Liver (tissue), 9 donors: ENCODE measurements around the gene ERICH2. TPM values are rescaled to one million over a fixed set of nuclear protein-coding genes. Genes with fewer than 3 reads are reported as not detected.

ENCODE experiments used
- DNase-seq: peaks from one replicate; pipeline ENCODE4 v3.0.0-alpha.2; 2017; ENCODE audit warnings: low spot score
- H3K27ac ChIP-seq, 2 donors: one replicate each; pipeline ENCODE4 v1.7.0; 2013; ENCODE audit warnings: inconsistent platforms in 2 of 2, low read length in 2 of 2, control low read depth in 1 of 2, low read depth in 1 of 2, mild to moderate bottlenecking in 1 of 2
- H3K27me3 ChIP-seq, 4 donors: one replicate each; pipeline versions ENCODE4 v1.6.1 to v1.7.0; 2013; ENCODE audit warnings: low read length in 3 of 4, inconsistent platforms in 1 of 4, mild to moderate bottlenecking in 1 of 4, moderate library complexity in 1 of 4; ENCODE audit not compliant: control insufficient read depth in 4 of 4, insufficient read depth in 4 of 4
- H3K36me3 ChIP-seq, 4 donors: one replicate each; pipeline versions ENCODE4 v1.6.1 to v1.7.0; 2013; ENCODE audit warnings: low read length in 3 of 4, mild to moderate bottlenecking in 3 of 4, low read depth in 1 of 4, moderate library complexity in 1 of 4; ENCODE audit not compliant: control insufficient read depth in 4 of 4, insufficient read depth in 3 of 4
- H3K4me1 ChIP-seq, 4 donors: one replicate each; pipeline versions ENCODE4 v1.6.1 to v1.7.0; 2013; ENCODE audit warnings: low read length in 3 of 4, mild to moderate bottlenecking in 3 of 4, moderate library complexity in 1 of 4; ENCODE audit not compliant: control insufficient read depth in 4 of 4, insufficient read depth in 4 of 4
- H3K4me3 ChIP-seq, 3 donors: one replicate each; pipeline versions ENCODE4 v1.6.1 to v1.7.0; 2013; ENCODE audit warnings: low read length in 3 of 3, control low read depth in 1 of 3, low read depth in 1 of 3, mild to moderate bottlenecking in 1 of 3
- H3K9ac ChIP-seq, 2 donors: one replicate each; pipeline ENCODE4 v1.7.0; 2013; ENCODE audit warnings: low read length in 2 of 2, mild to moderate bottlenecking in 2 of 2, moderate library complexity in 2 of 2, control low read depth in 1 of 2, low read depth in 1 of 2
- H3K9me3 ChIP-seq, 4 donors: one replicate each; pipeline versions ENCODE4 v1.6.1 to v1.7.0; 2013; ENCODE audit warnings: low read length in 3 of 4; ENCODE audit not compliant: control insufficient read depth in 4 of 4
- EGR1 ChIP-seq, 2 donors: IDR thresholded peaks; 2 replicates each; pipeline ENCODE4 v1.6.1; 2016 to 2018; ENCODE audit warnings: antibody characterized with exemption in 2 of 2, low read depth in 2 of 2
- FOXA2 ChIP-seq: IDR thresholded peaks from 2 replicates; pipeline ENCODE4 v1.6.1; 2016; ENCODE audit warnings: antibody characterized with exemption
- GABPA ChIP-seq, 2 donors: IDR thresholded peaks in 1 of 2; conservative IDR thresholded peaks in 1 of 2; 2 replicates each; pipeline ENCODE4 v1.6.1; 2016; ENCODE audit warnings: antibody characterized with exemption in 2 of 2, mild to moderate bottlenecking in 1 of 2, moderate library complexity in 1 of 2
- HNF4A ChIP-seq, 2 donors: conservative IDR thresholded peaks; 2 replicates each; pipeline ENCODE4 v1.6.1; 2016; ENCODE audit warnings: antibody characterized with exemption in 2 of 2, mild to moderate bottlenecking in 2 of 2
- RAD21 ChIP-seq, 2 donors: IDR thresholded peaks; 2 replicates each; pipeline ENCODE4 v1.6.1; 2016; ENCODE audit warnings: antibody characterized with exemption in 2 of 2, mild to moderate bottlenecking in 2 of 2
- YY1 ChIP-seq: IDR thresholded peaks from 2 replicates; pipeline ENCODE4 v1.6.1; 2016; ENCODE audit warnings: antibody characterized with exemption, mild to moderate bottlenecking
- WGBS: extraction: QIAGEN DNeasy Blood & Tissue Kit; methylation state at CpG from one replicate; pipeline ENCODE4 v1.1.7; 2013; 5-methylcytosine and 5-hydroxymethylcytosine counted together
- polyA plus RNA-seq, 2 donors: library from polyadenylated mRNA; stranded (reverse) in 1 of 2; unstranded in 1 of 2; fragments of 200-250 nt in 1 of 2; fragments of >200 nt in 1 of 2; fragmentation: Nextera tagmentation in 1 of 2; extraction: Ambion mirVana in 1 of 2; gene quantifications; one replicate each; pipeline versions ENCODE4 v1.2.1 to v1.2.3, GENCODE V29; 2013 to 2015
- total RNA-seq, 2 donors: library from RNA; depleted of rRNA; stranded (reverse); fragments of >200 nt; gene quantifications; one replicate each; pipeline ENCODE4 v1.2.3, GENCODE V29; 2014
- TF ChIP-seq, protein P1 (sequence below): IDR thresholded peaks from 2 replicates; pipeline ENCODE4 v1.6.1; 2016; ENCODE audit warnings: antibody characterized with exemption, mild to moderate bottlenecking
- TF ChIP-seq, protein P2 (sequence below): IDR thresholded peaks from 2 replicates; pipeline ENCODE4 v1.6.1; 2016; ENCODE audit warnings: antibody characterized with exemption
- donor health status: healthy.
- donor health status: healthy.
- donor health status: healthy.
- donor health status: healthy.
- donor health status: healthy.

ERICH2 gene
- total and polyA plus RNA-seq, 4 donors: 0.39 to 3.0 (median 0.42) TPM; not detected in 1

DNA sequence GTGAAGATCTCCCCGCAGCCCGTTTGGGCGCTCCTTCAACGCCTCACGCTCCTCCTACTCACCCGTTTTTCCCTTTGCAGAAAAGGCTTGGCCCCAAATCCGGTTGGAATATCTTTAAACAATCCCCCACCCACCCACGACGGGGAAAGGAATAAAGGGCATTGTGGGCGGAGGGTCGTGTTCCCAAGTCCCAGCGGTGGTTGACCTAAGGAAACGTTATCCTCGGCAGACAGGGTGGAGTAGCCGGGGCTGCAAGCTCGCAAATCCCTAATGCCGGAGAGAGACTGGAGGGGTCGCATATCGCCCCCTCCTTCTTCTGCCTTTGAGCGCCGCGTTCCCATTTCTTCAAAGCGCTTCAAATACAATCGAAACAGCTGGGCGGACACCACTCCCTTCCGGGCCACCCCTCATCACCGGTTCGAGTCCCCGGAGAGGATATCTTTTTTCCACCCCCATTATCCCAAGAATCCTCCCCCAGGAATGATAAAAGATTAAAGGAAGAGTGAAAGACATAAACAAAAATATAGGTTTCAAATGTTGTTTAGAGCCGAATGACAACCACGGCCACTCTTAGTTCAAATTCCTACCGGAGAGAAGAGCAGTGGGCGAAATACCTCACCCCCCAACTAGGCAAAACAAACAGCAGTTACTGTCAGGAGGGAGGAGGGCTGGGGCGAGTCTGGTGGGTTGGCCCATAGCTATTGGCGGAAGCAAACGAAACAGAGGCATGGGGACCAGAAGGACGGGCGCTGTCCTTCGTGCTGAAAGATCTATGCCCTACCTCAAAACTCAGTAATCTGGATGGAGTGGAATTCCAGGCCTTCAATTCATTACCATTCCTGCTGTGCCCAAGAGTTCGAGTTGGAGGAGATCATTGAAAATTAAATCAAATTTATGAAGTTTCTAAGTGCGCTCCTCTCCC is 43.7 kb downstream of the ERICH2 start:
- WGBS: 4% methylated on average over 41 of the region's 41 CpGs
- TF ChIP-seq, protein P1, sequence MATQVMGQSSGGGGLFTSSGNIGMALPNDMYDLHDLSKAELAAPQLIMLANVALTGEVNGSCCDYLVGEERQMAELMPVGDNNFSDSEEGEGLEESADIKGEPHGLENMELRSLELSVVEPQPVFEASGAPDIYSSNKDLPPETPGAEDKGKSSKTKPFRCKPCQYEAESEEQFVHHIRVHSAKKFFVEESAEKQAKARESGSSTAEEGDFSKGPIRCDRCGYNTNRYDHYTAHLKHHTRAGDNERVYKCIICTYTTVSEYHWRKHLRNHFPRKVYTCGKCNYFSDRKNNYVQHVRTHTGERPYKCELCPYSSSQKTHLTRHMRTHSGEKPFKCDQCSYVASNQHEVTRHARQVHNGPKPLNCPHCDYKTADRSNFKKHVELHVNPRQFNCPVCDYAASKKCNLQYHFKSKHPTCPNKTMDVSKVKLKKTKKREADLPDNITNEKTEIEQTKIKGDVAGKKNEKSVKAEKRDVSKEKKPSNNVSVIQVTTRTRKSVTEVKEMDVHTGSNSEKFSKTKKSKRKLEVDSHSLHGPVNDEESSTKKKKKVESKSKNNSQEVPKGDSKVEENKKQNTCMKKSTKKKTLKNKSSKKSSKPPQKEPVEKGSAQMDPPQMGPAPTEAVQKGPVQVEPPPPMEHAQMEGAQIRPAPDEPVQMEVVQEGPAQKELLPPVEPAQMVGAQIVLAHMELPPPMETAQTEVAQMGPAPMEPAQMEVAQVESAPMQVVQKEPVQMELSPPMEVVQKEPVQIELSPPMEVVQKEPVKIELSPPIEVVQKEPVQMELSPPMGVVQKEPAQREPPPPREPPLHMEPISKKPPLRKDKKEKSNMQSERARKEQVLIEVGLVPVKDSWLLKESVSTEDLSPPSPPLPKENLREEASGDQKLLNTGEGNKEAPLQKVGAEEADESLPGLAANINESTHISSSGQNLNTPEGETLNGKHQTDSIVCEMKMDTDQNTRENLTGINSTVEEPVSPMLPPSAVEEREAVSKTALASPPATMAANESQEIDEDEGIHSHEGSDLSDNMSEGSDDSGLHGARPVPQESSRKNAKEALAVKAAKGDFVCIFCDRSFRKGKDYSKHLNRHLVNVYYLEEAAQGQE: peak; percentile 99
- peak in 1 of 2 donors; percentile 14 for TF ChIP-seq RAD21 (IDR thresholded peaks at IDR 0.05)
- TF ChIP-seq, protein P2, sequence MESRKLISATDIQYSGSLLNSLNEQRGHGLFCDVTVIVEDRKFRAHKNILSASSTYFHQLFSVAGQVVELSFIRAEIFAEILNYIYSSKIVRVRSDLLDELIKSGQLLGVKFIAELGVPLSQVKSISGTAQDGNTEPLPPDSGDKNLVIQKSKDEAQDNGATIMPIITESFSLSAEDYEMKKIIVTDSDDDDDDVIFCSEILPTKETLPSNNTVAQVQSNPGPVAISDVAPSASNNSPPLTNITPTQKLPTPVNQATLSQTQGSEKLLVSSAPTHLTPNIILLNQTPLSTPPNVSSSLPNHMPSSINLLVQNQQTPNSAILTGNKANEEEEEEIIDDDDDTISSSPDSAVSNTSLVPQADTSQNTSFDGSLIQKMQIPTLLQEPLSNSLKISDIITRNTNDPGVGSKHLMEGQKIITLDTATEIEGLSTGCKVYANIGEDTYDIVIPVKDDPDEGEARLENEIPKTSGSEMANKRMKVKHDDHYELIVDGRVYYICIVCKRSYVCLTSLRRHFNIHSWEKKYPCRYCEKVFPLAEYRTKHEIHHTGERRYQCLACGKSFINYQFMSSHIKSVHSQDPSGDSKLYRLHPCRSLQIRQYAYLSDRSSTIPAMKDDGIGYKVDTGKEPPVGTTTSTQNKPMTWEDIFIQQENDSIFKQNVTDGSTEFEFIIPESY: no peak
- peaks cover 0 to 25% (median 11%) of the 10 kb centered on the region in 4 donors for H3K27me3 ChIP-seq
- peaks cover 13 to 35% (median 29%) of the 10 kb centered on the region in 4 donors for H3K4me1 ChIP-seq
- H3K9me3 ChIP-seq: no peaks in the 10 kb centered on the region
- no peak overlapping the region for H3K9ac ChIP-seq
- no peak for DNase-seq
- no peak overlapping the region for H3K4me3 ChIP-seq
- no peak overlapping the region for H3K27ac ChIP-seq
- H3K36me3 ChIP-seq: no peaks in the 10 kb centered on the region

DNA sequence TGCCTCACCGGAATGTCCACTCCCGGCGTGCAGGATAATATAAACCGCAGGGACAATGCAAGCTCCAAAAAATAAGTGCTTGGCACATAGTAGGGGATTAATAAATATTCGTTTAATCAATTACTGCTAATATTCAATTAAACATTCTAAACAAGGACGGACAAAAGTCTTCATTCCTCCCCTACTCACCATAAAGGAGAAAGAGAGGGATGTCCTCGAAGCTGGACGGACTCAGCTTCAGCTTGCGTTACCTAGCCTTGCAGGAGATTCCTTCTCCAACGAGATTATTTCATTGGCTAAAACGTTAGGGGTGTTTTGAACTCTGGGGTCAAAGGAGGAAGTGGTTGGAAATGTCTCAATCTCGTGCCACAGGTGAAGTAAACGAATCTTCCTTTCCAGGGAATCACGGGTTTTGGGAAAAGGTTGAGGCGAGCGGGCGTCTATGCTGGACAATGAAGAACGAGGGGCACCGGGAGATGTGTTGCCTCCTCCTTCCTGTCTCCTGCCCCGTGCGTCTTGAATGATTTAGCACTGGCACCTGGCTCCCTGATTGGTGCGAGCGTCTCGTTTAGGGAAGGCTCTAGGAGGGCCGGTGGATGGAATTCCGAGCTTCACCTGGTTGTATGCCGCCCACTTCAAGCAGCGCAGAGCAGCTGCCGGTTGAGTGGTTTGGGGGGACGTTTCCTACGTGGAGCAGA is 44.5 kb downstream of the ERICH2 start:
- H3K9ac ChIP-seq: no peak overlapping the region
- H3K36me3 ChIP-seq: no peaks in the 10 kb centered on the region
- TF ChIP-seq RAD21 (IDR thresholded peaks at IDR 0.05) (no peak), HNF4A (conservative IDR thresholded peaks at IDR 0.05) (no peak), YY1 (no peak), FOXA2 (no peak), GABPA (IDR thresholded peaks at IDR 0.05 in 1 of 2, conservative IDR thresholded peaks at IDR 0.05 in 1 of 2) (no peak), EGR1 (IDR thresholded peaks at IDR 0.05; ENCODE audit: low read depth in 2 of 2) (no peak)
- TF ChIP-seq, protein P1: peak; percentile 6
- TF ChIP-seq, protein P2: no peak
- no peak overlapping the region for H3K4me3 ChIP-seq
- peaks cover 13 to 37% (median 32%) of the 10 kb centered on the region in 4 donors for H3K4me1 ChIP-seq
- H3K27ac ChIP-seq: no peak overlapping the region
- H3K27me3 ChIP-seq: peaks cover 0 to 31% (median 15%) of the 10 kb centered on the region in 4 donors
- DNase-seq: no peak
- H3K9me3 ChIP-seq: no peaks in the 10 kb centered on the region
- WGBS: 13% methylated on average over 31 of the region's 31 CpGs
